Activated CD8-positive, alpha-beta T cell treated with anti-CD3 and anti-CD28 coated beads, Interleukin-2, amount 10 ng/mL, durations not matched to agents 7 days and 5 days (primary cell): ENCODE data around the gene JPH3. TPM values are rescaled to one million over a fixed set of nuclear protein-coding genes. Genes with fewer than 3 reads are reported as not detected.

Experiments
- ATAC-seq: fragments of 150-1000 bp; cut with Tn5 transposase; one replicate; pipeline ENCODE4 v1.10.0; 2021; ENCODE audit warnings: moderate library complexity
- CTCF ChIA-PET: fragments of 350-600 bp; sonication (Branson Sonifier 250); formaldehyde crosslinking; loops from one replicate; lab custom pipeline; 2021; ENCODE audit warnings: antibody characterized with exemption; lab: Charles Lee
- POLR2A ChIA-PET: fragments of 350-600 bp; sonication (Branson Sonifier 250); formaldehyde crosslinking; loops from one replicate; lab custom pipeline; 2021; ENCODE audit warnings: antibody characterized with exemption; lab: Charles Lee
- DNase-seq: peaks from one replicate; pipeline ENCODE4 v3.0.0-alpha.2; 2020
- H3K27ac Mint-ChIP-seq: one replicate; pipeline ENCODE4 v1.8.0; 2021; ENCODE audit warnings: mild to moderate bottlenecking, mixed read lengths
- H3K27me3 Mint-ChIP-seq: one replicate; pipeline ENCODE4 v1.8.0; 2021; ENCODE audit warnings: low read depth, mixed read lengths
- H3K36me3 Mint-ChIP-seq: one replicate; pipeline ENCODE4 v1.8.0; 2021; ENCODE audit warnings: low read depth, mixed read lengths
- H3K4me1 Mint-ChIP-seq: one replicate; pipeline ENCODE4 v1.8.0; 2021; ENCODE audit warnings: low read depth, mixed read lengths
- H3K4me3 Mint-ChIP-seq: one replicate; pipeline ENCODE4 v1.8.0; 2021; ENCODE audit warnings: mild to moderate bottlenecking, mixed read lengths
- H3K9me3 Mint-ChIP-seq: one replicate; pipeline ENCODE4 v1.8.0; 2022; ENCODE audit warnings: mixed read lengths; ENCODE audit not compliant: insufficient read depth
- total RNA-seq, 2 experiments: library from RNA; stranded (reverse); gene quantifications; one replicate each; pipeline ENCODE4 v1.2.3, GENCODE V29; 2021

Gene JPH3
- total RNA-seq, 2 experiments from 2014 or later: not detected

DNA sequence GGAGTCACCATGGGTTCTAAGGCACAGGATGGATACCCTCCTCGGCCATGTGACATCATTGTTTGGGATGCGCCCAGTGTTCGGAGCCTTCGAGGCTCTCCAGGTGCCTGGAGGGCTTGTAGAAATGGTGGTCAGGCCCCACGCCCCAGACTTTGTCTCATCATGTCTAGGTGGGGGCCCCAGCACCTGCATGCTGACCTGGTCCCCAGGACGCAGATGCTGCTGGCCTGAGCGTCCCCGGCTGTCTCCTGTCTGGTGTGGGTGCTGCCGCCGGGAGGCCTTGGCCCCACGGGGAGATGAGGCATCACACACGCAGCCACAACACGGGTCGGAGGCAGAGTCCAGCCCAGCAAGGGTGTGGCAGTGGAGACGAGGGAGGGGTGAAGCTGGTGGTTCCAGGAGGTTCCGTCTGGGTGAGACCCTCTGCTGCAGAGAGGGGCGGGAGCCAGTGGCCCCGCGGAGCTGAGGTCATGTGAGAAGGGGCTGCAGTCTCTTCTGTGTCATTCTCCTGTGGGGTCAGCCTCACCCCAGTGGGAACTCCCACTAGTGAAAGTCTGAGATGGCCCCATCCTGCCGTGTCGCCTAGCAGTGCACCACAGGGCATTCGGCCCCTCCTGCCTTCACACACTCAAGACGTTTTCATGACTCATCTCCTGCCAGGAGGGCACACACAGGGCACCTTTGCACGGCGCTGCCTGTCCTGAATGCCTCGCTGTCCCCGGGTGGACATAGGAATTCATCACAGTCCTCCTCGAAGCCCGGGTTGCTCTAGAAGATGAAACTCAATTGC lies 46.6 kb downstream of the JPH3 start:
- peaks cover 3% of the 10 kb centered on the region for H3K27me3 Mint-ChIP-seq
- CTCF ChIA-PET: interaction anchor here (1.9 kb wide), 1 partner anchor 13 kb away, joined by 7 read pairs; no protein-coding TSS in a partner anchor

DNA sequence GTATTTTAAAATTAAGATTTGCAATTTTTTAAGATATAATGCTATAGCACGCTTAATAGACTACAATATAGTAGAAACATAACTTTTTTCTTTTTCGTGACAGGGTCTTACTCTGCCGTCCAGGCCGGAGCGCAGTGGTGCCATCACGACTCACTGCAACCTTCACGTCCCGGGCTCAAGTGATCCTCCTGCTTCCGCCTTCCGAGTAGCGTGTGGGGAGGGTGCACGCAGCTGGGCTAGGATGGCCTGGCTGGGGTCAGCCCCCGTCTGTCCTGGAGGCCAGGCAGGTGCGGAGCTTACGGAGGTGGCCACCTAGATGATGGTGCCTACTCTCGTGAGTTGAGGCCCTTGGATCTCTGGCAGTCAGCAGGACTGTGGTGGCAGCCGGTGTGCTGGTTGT lies 50.1 kb downstream of the JPH3 start:
- no peak for ATAC-seq
- ChIA-PET CTCF (no interaction called here), POLR2A (interaction anchor here (0.6 kb wide), 1 partner anchor 113 kb away, joined by 3 read pairs; the partner anchor contains the start of gene KLHDC4)
- Mint-ChIP-seq H3K4me3 (no peak overlapping the region), H3K4me1 (no peaks in the 10 kb centered on the region), H3K36me3 (no peaks in the 10 kb centered on the region), H3K27me3 (peaks cover 3% of the 10 kb centered on the region), H3K9me3 (no peaks in the 10 kb centered on the region), H3K27ac (no peak overlapping the region)
- DNase-seq: no peak

More for the DNA sequence above, 46.6 kb downstream of the JPH3 start:
- POLR2A ChIA-PET: no interaction called here
- no peak for ATAC-seq
- no peak overlapping the region for H3K27ac Mint-ChIP-seq
- H3K4me3 Mint-ChIP-seq: no peak overlapping the region
- DNase-seq: no peak
- no peaks in the 10 kb centered on the region for H3K9me3 Mint-ChIP-seq
- no peaks in the 10 kb centered on the region for H3K4me1 Mint-ChIP-seq
- H3K36me3 Mint-ChIP-seq: no peaks in the 10 kb centered on the region

DNA sequence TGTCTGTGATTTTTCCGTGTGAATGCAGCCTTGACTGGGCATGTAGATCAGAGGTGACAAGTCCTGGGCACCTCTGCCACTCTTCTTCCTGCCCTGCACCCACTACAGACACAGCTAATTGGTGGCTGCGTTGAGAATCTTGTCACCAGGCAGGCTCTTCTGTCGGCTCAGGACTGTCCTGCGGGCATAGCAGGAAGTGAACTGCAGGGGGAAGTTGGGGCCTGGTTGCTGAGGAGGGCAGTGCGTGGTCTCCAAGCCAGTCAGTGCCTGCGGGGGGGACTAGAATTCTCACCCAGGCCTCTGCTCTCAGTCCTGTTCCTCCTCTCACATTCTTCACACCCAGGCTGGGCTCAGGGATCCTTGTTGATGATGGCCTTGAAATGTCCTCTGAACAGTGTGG lies 50.5 kb downstream of the JPH3 start:
- POLR2A ChIA-PET: interaction anchor here (0.6 kb wide), 1 partner anchor 113 kb away, joined by 3 read pairs; the partner anchor contains the start of gene KLHDC4
- no peak overlapping the region for H3K4me3 Mint-ChIP-seq
- H3K27ac Mint-ChIP-seq: no peak overlapping the region
- ATAC-seq: no peak
- DNase-seq: no peak
- H3K9me3 Mint-ChIP-seq: no peaks in the 10 kb centered on the region
- H3K36me3 Mint-ChIP-seq: no peaks in the 10 kb centered on the region
- CTCF ChIA-PET: no interaction called here
- H3K27me3 Mint-ChIP-seq: peaks cover 3% of the 10 kb centered on the region
- no peaks in the 10 kb centered on the region for H3K4me1 Mint-ChIP-seq

DNA sequence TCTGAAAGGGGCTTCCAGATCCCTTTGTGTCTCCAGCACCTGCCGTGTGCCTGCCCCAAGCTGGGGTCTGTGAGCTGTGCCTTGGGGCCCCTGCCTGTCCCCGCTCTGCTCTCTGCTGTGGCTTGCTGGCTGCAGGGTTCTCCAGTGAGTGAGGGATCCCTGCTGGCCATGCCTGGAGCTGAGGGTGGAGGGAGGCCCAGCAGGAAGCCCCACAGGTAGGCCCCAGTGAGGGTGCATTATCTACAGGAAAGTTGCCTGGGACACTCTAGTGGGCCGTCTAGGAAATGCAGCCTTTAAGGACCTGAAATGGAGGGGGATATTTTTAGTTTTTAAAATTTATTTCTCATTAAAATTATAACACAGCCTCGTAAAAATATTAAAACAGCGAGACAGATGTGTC lies 50.9 kb downstream of the JPH3 start:
- POLR2A ChIA-PET: interaction anchor here (0.6 kb wide), 1 partner anchor 113 kb away, joined by 3 read pairs; the partner anchor contains the start of gene KLHDC4
- H3K36me3 Mint-ChIP-seq: no peaks in the 10 kb centered on the region
- no peak overlapping the region for H3K4me3 Mint-ChIP-seq
- H3K27ac Mint-ChIP-seq: no peak overlapping the region
- DNase-seq: no peak
- no peaks in the 10 kb centered on the region for H3K4me1 Mint-ChIP-seq
- no peaks in the 10 kb centered on the region for H3K9me3 Mint-ChIP-seq
- CTCF ChIA-PET: no interaction called here
- peaks cover 3% of the 10 kb centered on the region for H3K27me3 Mint-ChIP-seq
- ATAC-seq: no peak

DNA sequence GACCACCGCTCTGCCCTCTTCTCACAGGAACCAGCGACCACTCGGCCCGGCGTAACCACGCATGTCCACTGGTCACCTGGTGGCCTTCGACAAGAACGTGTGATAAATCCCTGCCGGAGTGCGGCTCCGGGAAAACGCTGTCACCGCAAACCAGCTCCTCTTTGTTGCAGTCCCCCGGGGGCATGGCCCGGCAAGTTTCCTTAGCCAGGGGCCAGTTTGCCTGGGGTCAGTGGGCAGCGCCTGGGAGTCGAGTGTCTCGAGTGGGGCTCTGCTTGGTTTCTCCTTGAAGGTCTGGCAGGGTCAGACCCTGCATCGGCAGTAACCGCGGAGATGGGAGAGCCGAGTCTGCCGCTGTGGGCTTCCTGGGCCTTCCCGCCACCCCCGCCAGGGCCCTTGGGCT lies 52.5 kb downstream of the JPH3 start:
- Mint-ChIP-seq H3K36me3 (no peaks in the 10 kb centered on the region), H3K27ac (no peak overlapping the region), H3K27me3 (peaks cover 3% of the 10 kb centered on the region), H3K4me3 (no peak overlapping the region), H3K9me3 (no peaks in the 10 kb centered on the region), H3K4me1 (no peaks in the 10 kb centered on the region)
- no peak for ATAC-seq
- no peak for DNase-seq
- ChIA-PET POLR2A (no interaction called here), CTCF (no interaction called here)

DNA sequence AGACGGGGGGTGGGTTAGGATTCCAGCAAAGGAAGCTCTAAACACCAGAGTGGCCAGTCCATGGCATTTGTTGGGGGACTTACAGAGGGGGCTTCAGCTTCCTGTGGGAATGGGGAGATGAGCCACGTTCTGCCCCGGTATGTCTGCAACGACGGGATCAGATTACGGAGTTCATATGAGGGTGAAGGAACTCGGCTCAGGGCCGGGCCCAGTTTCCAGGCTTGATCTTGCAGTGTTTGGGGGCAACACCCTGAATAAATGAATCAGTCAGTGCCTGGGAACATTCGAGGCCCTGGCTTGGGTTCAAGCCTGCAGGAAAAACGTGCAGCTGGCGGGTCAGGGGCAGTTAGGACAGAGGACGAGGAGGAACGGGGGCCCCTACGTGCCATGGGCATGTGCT lies 54.0 kb downstream of the JPH3 start:
- Mint-ChIP-seq H3K27me3 (peaks cover 5% of the 10 kb centered on the region), H3K4me1 (no peaks in the 10 kb centered on the region), H3K4me3 (no peak overlapping the region), H3K27ac (no peak overlapping the region), H3K36me3 (no peaks in the 10 kb centered on the region), H3K9me3 (no peaks in the 10 kb centered on the region)
- CTCF ChIA-PET: no interaction called here
- DNase-seq (no peak), ATAC-seq (no peak)
- POLR2A ChIA-PET: no interaction called here

DNA sequence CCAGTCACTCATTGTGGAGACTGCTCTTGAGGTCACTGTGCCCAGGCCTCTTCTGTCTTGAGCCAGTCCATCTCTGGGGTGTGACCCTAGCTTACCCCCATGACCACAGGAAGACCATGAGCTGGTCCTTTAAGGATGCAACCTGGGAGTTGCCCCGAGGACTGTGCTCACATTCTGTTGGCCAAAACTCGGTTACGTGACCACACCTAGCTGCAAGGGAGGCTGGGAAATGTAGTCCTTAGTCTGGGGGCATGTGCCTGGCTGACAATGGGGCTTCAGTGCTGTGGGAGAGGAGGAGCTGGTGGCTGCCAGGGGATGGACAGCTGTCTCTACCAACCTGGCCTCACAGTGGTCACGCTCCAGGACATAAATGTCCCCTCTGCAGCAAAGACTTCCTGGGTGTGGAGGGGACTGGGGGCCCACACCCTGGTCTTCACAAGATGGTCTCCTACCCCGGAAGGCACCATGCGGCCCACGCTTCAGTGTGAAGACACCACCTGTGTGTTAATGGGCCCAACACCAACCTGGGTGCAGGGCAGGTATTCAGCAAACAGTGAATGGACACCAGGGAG lies 55.4 kb downstream of the JPH3 start:
- H3K4me3 Mint-ChIP-seq: no peak overlapping the region
- ChIA-PET CTCF (no interaction called here), POLR2A (no interaction called here)
- ATAC-seq (no peak), DNase-seq (peak; percentile 28)
- no peaks in the 10 kb centered on the region for H3K4me1 Mint-ChIP-seq
- peaks cover 4% of the 10 kb centered on the region for H3K27me3 Mint-ChIP-seq
- H3K36me3 Mint-ChIP-seq: no peaks in the 10 kb centered on the region
- no peak overlapping the region for H3K27ac Mint-ChIP-seq
- no peaks in the 10 kb centered on the region for H3K9me3 Mint-ChIP-seq

DNA sequence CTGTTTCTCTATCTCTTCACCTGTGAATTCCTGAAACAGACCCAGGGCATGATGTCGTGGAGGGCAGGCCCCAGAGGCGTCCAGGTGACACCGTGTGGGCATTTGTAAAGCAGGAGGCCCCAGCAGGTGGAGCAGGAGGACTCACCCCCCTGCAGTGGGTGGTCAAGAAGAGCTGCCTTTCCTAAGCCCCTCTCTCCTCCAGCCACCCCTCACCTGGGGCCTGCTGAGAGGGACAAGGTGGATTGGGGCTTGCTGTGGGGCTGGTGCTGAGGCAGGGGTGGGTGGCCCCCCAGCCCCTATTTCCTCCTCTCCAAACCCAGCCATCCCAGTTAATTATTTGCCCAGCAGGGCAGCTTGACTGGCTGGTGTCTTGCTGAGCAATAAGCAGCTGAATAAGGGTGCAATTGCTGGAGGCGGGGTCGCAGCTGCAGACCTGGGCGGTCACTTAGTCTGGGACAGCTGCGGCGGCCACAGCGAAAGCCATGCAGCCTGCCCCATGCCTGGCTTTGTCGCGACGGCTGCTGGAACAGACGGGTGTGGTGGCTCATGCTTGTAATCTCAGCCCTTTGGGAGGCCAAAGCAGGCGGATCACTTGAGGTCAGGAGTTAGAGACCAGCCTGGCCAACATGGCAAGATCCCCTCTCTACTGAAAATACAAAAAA lies 56.4 kb downstream of the JPH3 start:
- no peak overlapping the region for H3K4me3 Mint-ChIP-seq
- H3K27me3 Mint-ChIP-seq: peaks cover 4% of the 10 kb centered on the region
- no peak overlapping the region for H3K27ac Mint-ChIP-seq
- H3K4me1 Mint-ChIP-seq: no peaks in the 10 kb centered on the region
- CTCF ChIA-PET: no interaction called here
- no peaks in the 10 kb centered on the region for H3K9me3 Mint-ChIP-seq
- POLR2A ChIA-PET: no interaction called here
- ATAC-seq (no peak), DNase-seq (no peak)
- H3K36me3 Mint-ChIP-seq: no peaks in the 10 kb centered on the region

DNA sequence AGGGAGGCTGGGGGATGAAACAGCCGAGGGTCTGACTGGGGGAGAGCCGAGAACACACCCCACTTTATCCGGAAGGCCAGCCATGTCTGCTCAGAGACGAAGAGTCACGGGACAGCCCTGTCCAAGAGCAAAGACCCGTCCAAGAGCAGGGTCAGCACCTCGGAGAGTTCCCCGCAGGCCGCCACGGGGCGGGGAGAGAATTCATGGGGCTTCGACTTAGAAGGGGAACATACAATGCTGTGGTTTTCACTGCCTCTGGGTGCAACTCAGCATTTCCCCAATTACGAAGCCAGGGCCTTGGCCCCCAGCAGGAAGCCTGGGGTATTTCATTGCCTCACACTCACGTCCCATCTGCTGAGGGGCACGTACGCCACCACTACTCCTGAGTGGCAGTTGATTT lies 59.3 kb downstream of the JPH3 start:
- H3K36me3 Mint-ChIP-seq: no peaks in the 10 kb centered on the region
- ATAC-seq (peak; percentile 56), DNase-seq (peak; percentile 59)
- ChIA-PET POLR2A (no interaction called here), CTCF (no interaction called here)
- no peaks in the 10 kb centered on the region for H3K9me3 Mint-ChIP-seq
- H3K4me1 Mint-ChIP-seq: no peaks in the 10 kb centered on the region
- no peak overlapping the region for H3K4me3 Mint-ChIP-seq
- H3K27me3 Mint-ChIP-seq: peaks cover 4% of the 10 kb centered on the region
- H3K27ac Mint-ChIP-seq: no peak overlapping the region

DNA sequence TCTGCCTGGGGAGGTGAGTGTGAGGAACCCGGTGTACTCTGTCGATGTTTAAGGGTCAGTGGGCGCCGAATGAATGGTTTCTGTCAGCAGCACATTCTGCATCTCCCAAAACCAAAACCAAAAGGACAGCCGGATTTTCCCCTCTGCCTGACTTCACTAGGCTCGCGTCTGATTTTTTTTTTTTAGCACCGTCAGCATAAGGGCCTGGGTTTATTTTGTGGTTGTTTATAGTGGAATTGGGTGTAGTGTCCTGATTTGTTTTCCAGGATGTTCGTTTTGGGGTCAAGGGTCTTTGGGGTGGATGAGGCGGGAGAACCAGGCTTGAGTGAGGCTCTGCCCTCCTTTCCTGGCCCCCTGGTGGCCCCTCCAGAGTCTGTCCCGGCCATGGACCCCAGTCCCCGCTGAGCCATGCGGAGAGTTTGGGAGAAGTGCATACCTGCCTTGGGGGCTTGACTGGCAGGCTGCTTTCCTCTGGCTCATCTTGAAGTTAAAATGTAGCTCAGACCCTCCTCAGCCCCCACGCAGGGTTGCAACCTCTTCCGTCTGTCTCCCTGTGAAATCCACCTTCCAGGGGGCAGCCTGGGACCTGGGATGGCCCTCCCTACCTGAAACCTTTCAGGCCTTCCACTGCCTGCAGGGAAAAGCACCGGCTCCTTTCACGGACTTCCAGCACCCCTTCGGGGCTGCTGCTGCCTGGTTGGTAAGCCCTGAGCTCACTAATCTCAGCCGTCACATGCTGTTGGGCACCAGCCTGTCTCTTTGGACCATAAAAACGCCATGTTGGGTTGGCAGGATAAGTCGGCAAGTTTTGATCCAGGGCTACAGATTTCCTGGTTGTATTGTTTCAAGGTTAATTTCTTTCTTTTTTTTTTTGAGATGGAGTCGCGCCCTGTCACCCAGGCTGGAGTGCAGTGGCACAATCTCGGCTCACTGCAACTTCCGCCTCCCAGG lies 60.2 kb downstream of the JPH3 start:
- no peaks in the 10 kb centered on the region for H3K36me3 Mint-ChIP-seq
- no peaks in the 10 kb centered on the region for H3K4me1 Mint-ChIP-seq
- ChIA-PET CTCF (no interaction called here), POLR2A (no interaction called here)
- no peak for ATAC-seq
- H3K9me3 Mint-ChIP-seq: no peaks in the 10 kb centered on the region
- no peak overlapping the region for H3K4me3 Mint-ChIP-seq
- H3K27me3 Mint-ChIP-seq: peaks cover 4% of the 10 kb centered on the region
- DNase-seq: no peak
- H3K27ac Mint-ChIP-seq: no peak overlapping the region

DNA sequence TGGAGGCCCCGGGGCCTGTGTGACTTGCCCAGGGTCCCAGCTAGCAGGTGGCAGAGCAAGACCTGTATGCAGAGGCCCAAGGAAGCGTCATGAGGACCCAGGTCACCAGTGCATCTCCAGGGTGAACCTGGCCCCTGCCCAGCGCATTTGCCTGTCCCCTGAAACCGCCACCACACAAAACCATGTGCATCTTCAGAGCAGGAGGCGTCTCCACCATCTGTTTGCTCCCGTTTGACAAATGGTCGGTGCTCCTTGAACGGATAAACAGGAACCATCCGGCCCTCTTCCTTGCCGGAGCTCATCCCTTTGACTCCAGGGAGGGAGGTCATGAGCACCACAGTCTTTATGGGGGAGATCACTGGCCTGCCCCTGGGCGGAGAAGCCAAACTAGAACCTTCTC lies 62.5 kb downstream of the JPH3 start:
- ATAC-seq (no peak), DNase-seq (no peak)
- H3K4me3 Mint-ChIP-seq: no peak overlapping the region
- POLR2A ChIA-PET: no interaction called here
- CTCF ChIA-PET: no interaction called here
- H3K4me1 Mint-ChIP-seq: no peaks in the 10 kb centered on the region
- H3K27me3 Mint-ChIP-seq: peaks cover 4% of the 10 kb centered on the region
- H3K27ac Mint-ChIP-seq: no peak overlapping the region
- H3K36me3 Mint-ChIP-seq: no peaks in the 10 kb centered on the region
- no peaks in the 10 kb centered on the region for H3K9me3 Mint-ChIP-seq
